GM23338 (cell line): ENCODE data around the gene TOGARAM1. TPM values are rescaled to one million over a fixed set of nuclear protein-coding genes. Genes with fewer than 3 reads are reported as not detected.

Experiments used
- ATAC-seq: fragments of 200-7000 bp; cut with Tn5 transposase; 3 replicates; pipeline ENCODE4 v1.9.1; 2020
- DNase-seq: peaks from one replicate; pipeline ENCODE4 v3.0.0-alpha.2; 2015; ENCODE audit warnings: low spot score
- H2AFZ ChIP-seq: fragments of 200-600 bp; sonication (generic); 2 replicates; pipeline ENCODE4 v1.8.0; 2016; ENCODE audit warnings: antibody characterized with exemption, mild to moderate bottlenecking, moderate library complexity
- H3F3A ChIP-seq: fragments of 200-600 bp; sonication (generic); replicated peaks from 2 replicates; pipeline ENCODE4 v1.8.0; 2017; ENCODE audit warnings: antibody characterized with exemption, mixed run types, low read depth
- H3K27ac ChIP-seq: fragments of 200-600 bp; sonication (generic); 2 replicates; pipeline ENCODE4 v1.6.1; 2016; ENCODE audit warnings: low read depth
- H3K27me3 ChIP-seq: fragments of 200-600 bp; sonication (generic); 2 replicates; pipeline ENCODE4 v1.8.0; 2016; ENCODE audit warnings: mild to moderate bottlenecking, mixed run types, moderate library complexity; ENCODE audit not compliant: insufficient read depth
- H3K36me3 ChIP-seq: fragments of 200-600 bp; sonication (generic); 2 replicates; pipeline ENCODE4 v1.8.0; 2016; ENCODE audit warnings: mild to moderate bottlenecking; ENCODE audit not compliant: insufficient read depth
- H3K4me1 ChIP-seq: fragments of 200-600 bp; sonication (generic); 2 replicates; pipeline ENCODE4 v1.8.0; 2016; ENCODE audit warnings: mild to moderate bottlenecking, moderate library complexity; ENCODE audit not compliant: insufficient read depth
- H3K4me2 ChIP-seq: fragments of 200-600 bp; sonication (generic); 2 replicates; pipeline ENCODE4 v1.7.1; 2017; ENCODE audit warnings: mixed run types
- H3K4me3 ChIP-seq: fragments of 200-600 bp; sonication (generic); 2 replicates; pipeline ENCODE4 v1.6.1; 2016; ENCODE audit warnings: mixed run types
- H3K79me2 ChIP-seq: fragments of 200-600 bp; sonication (generic); replicated peaks from 2 replicates; pipeline ENCODE4 v1.8.0; 2017; ENCODE audit warnings: mild to moderate bottlenecking; ENCODE audit not compliant: insufficient read depth
- H3K9me2 ChIP-seq: fragments of 200-600 bp; sonication (generic); 2 replicates; pipeline ENCODE4 v1.8.0; 2017; ENCODE audit not compliant: insufficient read depth
- H4K20me1 ChIP-seq: fragments of 200-600 bp; sonication (generic); replicated peaks from 2 replicates; pipeline ENCODE4 v1.8.0; 2017; ENCODE audit warnings: mild to moderate bottlenecking; ENCODE audit not compliant: insufficient read depth
- H3K27ac Mint-ChIP-seq: 2 replicates; pipeline ENCODE4 v1.8.0; 2020; ENCODE audit warnings: inconsistent platforms, mild to moderate bottlenecking, moderate library complexity, mixed read lengths
- H3K27me3 Mint-ChIP-seq: 3 replicates; pipeline ENCODE4 v1.8.0; 2022; ENCODE audit warnings: low read depth, mild to moderate bottlenecking, moderate library complexity, mixed read lengths, inconsistent platforms; ENCODE audit not compliant: insufficient read depth, poor library complexity
- H3K36me3 Mint-ChIP-seq: 3 replicates; pipeline ENCODE4 v1.8.0; 2021; ENCODE audit warnings: low read depth, mild to moderate bottlenecking, inconsistent platforms, moderate library complexity, mixed read lengths
- H3K4me1 Mint-ChIP-seq: 3 replicates; pipeline ENCODE4 v1.8.0; 2020; ENCODE audit warnings: mild to moderate bottlenecking, inconsistent platforms, mixed read lengths
- H3K4me3 Mint-ChIP-seq: 3 replicates; pipeline ENCODE4 v1.8.0; 2021; ENCODE audit warnings: moderate library complexity, mild to moderate bottlenecking, inconsistent platforms, mixed read lengths
- H3K9me3 Mint-ChIP-seq: 3 replicates; pipeline ENCODE4 v1.8.0; 2020; ENCODE audit warnings: moderate library complexity, mild to moderate bottlenecking, inconsistent platforms, mixed read lengths
- CREB1 ChIP-seq: fragments of 250-450 bp; sonication (Bioruptor Pico); IDR thresholded peaks from 2 replicates; pipeline ENCODE4 v1.5.0; 2020; ENCODE audit warnings: low read depth, mild to moderate bottlenecking, moderate library complexity
- ETS1 ChIP-seq: IDR thresholded peaks from 2 replicates; pipeline ENCODE4 v1.6.1; 2016; ENCODE audit warnings: antibody characterized with exemption
- EZH2 ChIP-seq: fragments of 200-600 bp; sonication (generic); IDR thresholded peaks from one replicate; pipeline ENCODE4 v1.8.0; 2017; ENCODE audit warnings: antibody characterized with exemption, mild to moderate bottlenecking, low read depth; ENCODE audit not compliant: unreplicated experiment
- EZH2phosphoT487 ChIP-seq: fragments of 200-600 bp; sonication (generic); IDR thresholded peaks from one replicate; pipeline ENCODE4 v1.8.1; 2018; ENCODE audit warnings: antibody characterized with exemption; ENCODE audit not compliant: unreplicated experiment
- JUNB ChIP-seq: IDR thresholded peaks from one replicate; pipeline ENCODE4 v1.6.1; 2016; ENCODE audit warnings: antibody characterized with exemption; ENCODE audit not compliant: unreplicated experiment
- NANOG ChIP-seq: IDR thresholded peaks from 2 replicates; pipeline ENCODE4 v1.6.1; 2016; ENCODE audit warnings: antibody characterized with exemption, borderline replicate concordance
- POLR2AphosphoS5 ChIP-seq: IDR thresholded peaks from 2 replicates; pipeline ENCODE4 v1.6.1; 2016; ENCODE audit warnings: antibody characterized with exemption, low read depth
- REST ChIP-seq: IDR thresholded peaks from one replicate; pipeline ENCODE4 v1.6.1; 2018; ENCODE audit warnings: antibody characterized with exemption; ENCODE audit not compliant: unreplicated experiment
- ZNF114 ChIP-seq: fragments of 250-450 bp; sonication (Bioruptor Pico); IDR thresholded peaks from 2 replicates; pipeline ENCODE4 v1.5.0; 2020; ENCODE audit warnings: mild to moderate bottlenecking, moderate library complexity
- ZNF331 ChIP-seq: fragments of 250-450 bp; sonication (Bioruptor Pico); IDR thresholded peaks from 2 replicates; pipeline ENCODE4 v1.5.0; 2020; ENCODE audit warnings: low read depth, mild to moderate bottlenecking, moderate library complexity
- ZNF462 ChIP-seq: fragments of 250-450 bp; sonication (Bioruptor Pico); IDR thresholded peaks from 2 replicates; pipeline ENCODE4 v1.5.0; 2020; ENCODE audit warnings: mild to moderate bottlenecking, moderate library complexity
- polyA plus RNA-seq: library from polyadenylated mRNA; unstranded; fragments of >200 nt; fragmentation: Nextera tagmentation; extraction: Ambion mirVana; gene quantifications from 2 replicates; pipeline ENCODE4 v1.2.1, GENCODE V29; 2016
- total RNA-seq: library from RNA; depleted of rRNA; stranded (reverse); fragments of >200 nt; shearing (Covaris generic); gene quantifications from 2 replicates; pipeline ENCODE4 v1.2.3, GENCODE V29; 2014

TOGARAM1 gene
- total and polyA plus RNA-seq, 2 experiments from 2014 or later, result 9.6 to 9.8 TPM

GRCh38 chr14:45051896-45052295 is 89.9 kb downstream of the TOGARAM1 start:
- no peaks in the 10 kb centered on the region for H3K9me2 ChIP-seq
- H3K27ac ChIP-seq, result no peak overlapping the region
- H3K36me3 ChIP-seq, result no peaks in the 10 kb centered on the region
- no peak for DNase-seq
- no peak overlapping the region for H3K27ac Mint-ChIP-seq
- H3K4me3 Mint-ChIP-seq, result no peak overlapping the region
- no peak overlapping the region for H2AFZ ChIP-seq
- no peaks in the 10 kb centered on the region for H3K4me1 ChIP-seq
- H3K79me2 ChIP-seq, result no peaks in the 10 kb centered on the region
- H3K27me3 ChIP-seq, result no peaks in the 10 kb centered on the region
- TF ChIP-seq POLR2AphosphoS5 (no peak), ZNF114 (CRISPR knock-in tag) (no peak), EZH2phosphoT487 (no peak), REST (no peak), CREB1 (CRISPR knock-in tag) (no peak), ZNF462 (no peak), JUNB (no peak), ZNF331 (CRISPR knock-in tag) (no peak), NANOG (no peak), EZH2 (no peak), ETS1 (no peak)
- no peak overlapping the region for H3K4me2 ChIP-seq
- H3K36me3 Mint-ChIP-seq, result peaks cover 16% of the 10 kb centered on the region
- H3K9me3 Mint-ChIP-seq, result no peaks in the 10 kb centered on the region
- no peaks in the 10 kb centered on the region for H3F3A ChIP-seq
- H3K4me1 Mint-ChIP-seq, result no peaks in the 10 kb centered on the region
- ATAC-seq, result no peak
- H3K27me3 Mint-ChIP-seq, result peaks cover 2% of the 10 kb centered on the region
- no peaks in the 10 kb centered on the region; the same call in 1 of the 2 replicates for H4K20me1 ChIP-seq
- H3K4me3 ChIP-seq, result no peak overlapping the region
